ENCODE data around the gene F2RL3.

DNA sequence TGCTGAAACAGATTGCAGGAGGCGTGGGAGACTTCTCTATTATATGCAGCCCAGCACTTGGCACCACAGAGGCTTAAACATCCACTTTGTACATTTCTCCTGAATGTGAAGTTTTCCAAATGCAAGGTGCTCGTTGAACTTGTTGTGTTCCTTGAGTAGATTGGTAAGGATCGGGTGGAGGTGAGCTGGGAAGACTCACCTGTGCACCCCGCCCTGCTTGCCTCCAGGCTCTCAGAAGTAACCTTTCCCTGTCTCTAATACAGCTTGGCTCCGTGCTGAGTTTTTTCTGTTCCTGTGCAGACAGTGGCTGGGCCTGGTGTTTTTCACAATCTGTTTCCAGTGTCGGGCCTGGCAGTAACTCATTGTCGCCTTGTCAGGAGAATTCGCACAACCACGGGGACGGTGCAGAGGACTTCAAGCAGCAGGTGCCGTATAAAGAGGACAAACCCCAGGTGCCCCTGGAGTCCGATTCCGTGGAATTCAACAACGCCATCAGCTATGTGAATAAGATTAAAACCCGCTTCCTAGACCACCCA is 47.3 kb upstream of the F2RL3 start:
- TF ChIP-seq, protein P1, sequence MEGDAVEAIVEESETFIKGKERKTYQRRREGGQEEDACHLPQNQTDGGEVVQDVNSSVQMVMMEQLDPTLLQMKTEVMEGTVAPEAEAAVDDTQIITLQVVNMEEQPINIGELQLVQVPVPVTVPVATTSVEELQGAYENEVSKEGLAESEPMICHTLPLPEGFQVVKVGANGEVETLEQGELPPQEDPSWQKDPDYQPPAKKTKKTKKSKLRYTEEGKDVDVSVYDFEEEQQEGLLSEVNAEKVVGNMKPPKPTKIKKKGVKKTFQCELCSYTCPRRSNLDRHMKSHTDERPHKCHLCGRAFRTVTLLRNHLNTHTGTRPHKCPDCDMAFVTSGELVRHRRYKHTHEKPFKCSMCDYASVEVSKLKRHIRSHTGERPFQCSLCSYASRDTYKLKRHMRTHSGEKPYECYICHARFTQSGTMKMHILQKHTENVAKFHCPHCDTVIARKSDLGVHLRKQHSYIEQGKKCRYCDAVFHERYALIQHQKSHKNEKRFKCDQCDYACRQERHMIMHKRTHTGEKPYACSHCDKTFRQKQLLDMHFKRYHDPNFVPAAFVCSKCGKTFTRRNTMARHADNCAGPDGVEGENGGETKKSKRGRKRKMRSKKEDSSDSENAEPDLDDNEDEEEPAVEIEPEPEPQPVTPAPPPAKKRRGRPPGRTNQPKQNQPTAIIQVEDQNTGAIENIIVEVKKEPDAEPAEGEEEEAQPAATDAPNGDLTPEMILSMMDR (IDR thresholded peaks at IDR 0.05; ENCODE audit: insufficient read depth, low read depth, low read length): no peak
- no peak for TF ChIP-seq EZH2 (IDR thresholded peaks at IDR 0.05; ENCODE audit: insufficient read depth, low read length)
